ENCODE data around the gene MMS22L.
"Not testable (repeated sequence)": the region's sequence is repeated elsewhere in the genome, so short reads cannot be mapped to it uniquely, and the experiment has no call there.

The MMS22L gene

GRCh38 chr6:97240222-97240621, 42.8 kb downstream of the MMS22L start:
- DNase-seq (ENCODE audit: low read depth) = peak; percentile 34

- DNase-seq (ENCODE audit: low read depth) = no peak
Observed at GRCh38 chr6:97231911-97232310, 51.1 kb downstream of the MMS22L start.

GRCh38 chr6:97222903-97223302, 60.1 kb downstream of the MMS22L start:
- no peak for DNase-seq (ENCODE audit: low read depth)

- no peak for DNase-seq (ENCODE audit: low read depth)
Observed at GRCh38 chr6:97218912-97219311, 64.1 kb downstream of the MMS22L start.

- DNase-seq (ENCODE audit: low read depth) = peak; percentile 9
Observed at GRCh38 chr6:97215157-97215769, 67.8 kb downstream of the MMS22L start.

GRCh38 chr6:97214671-97215070, 68.3 kb downstream of the MMS22L start:
- no peak for DNase-seq (ENCODE audit: low read depth)

GRCh38 chr6:97207383-97207782, 75.6 kb downstream of the MMS22L start:
- DNase-seq (ENCODE audit: low read depth) = no peak

GRCh38 chr6:97205966-97206365, 77.0 kb downstream of the MMS22L start:
- DNase-seq (ENCODE audit: low read depth) = no peak

- DNase-seq (ENCODE audit: low read depth) = no peak
Observed at GRCh38 chr6:97203343-97203742, 79.7 kb downstream of the MMS22L start.

GRCh38 chr6:97198046-97198565, 84.9 kb downstream of the MMS22L start:
- DNase-seq (ENCODE audit: low read depth) = no peak

- DNase-seq (ENCODE audit: low read depth) = no peak
Observed at GRCh38 chr6:97195117-97195516, 87.9 kb downstream of the MMS22L start.

GRCh38 chr6:97189767-97190166, 93.2 kb downstream of the MMS22L start:
- DNase-seq (ENCODE audit: low read depth) = no peak

GRCh38 chr6:97187951-97188350, 95.1 kb downstream of the MMS22L start:
- DNase-seq (ENCODE audit: low read depth) = no peak

- DNase-seq (ENCODE audit: low read depth) = peak; percentile 9
Observed at GRCh38 chr6:97186416-97186999, 96.5 kb downstream of the MMS22L start.

GRCh38 chr6:97177905-97178304, 105.1 kb downstream of the MMS22L start:
- DNase-seq (ENCODE audit: low read depth) = no peak

GRCh38 chr6:97176468-97176867, 106.5 kb downstream of the MMS22L start:
- DNase-seq (ENCODE audit: low read depth) = no peak

- no peak for DNase-seq (ENCODE audit: low read depth)
Observed at GRCh38 chr6:97175806-97176205, 107.2 kb downstream of the MMS22L start.

- no peak for DNase-seq (ENCODE audit: low read depth)
Observed at GRCh38 chr6:97174471-97174870, 108.5 kb downstream of the MMS22L start.

GRCh38 chr6:97160280-97160679, 122.7 kb downstream of the MMS22L start:
- no peak for DNase-seq (ENCODE audit: low read depth)

GRCh38 chr6:97155447-97155846, 127.6 kb downstream of the MMS22L start:
- DNase-seq (ENCODE audit: low read depth) = not testable (repeated sequence)

GRCh38 chr6:97154015-97154414, 129.0 kb downstream of the MMS22L start:
- no peak for DNase-seq (ENCODE audit: low read depth)

GRCh38 chr6:97151601-97152000, 131.4 kb downstream of the MMS22L start:
- DNase-seq (ENCODE audit: low read depth) = no peak

GRCh38 chr6:97150932-97151331, 132.1 kb downstream of the MMS22L start:
- DNase-seq (ENCODE audit: low read depth) = no peak

GRCh38 chr6:97147421-97147820, 135.6 kb downstream of the MMS22L start:
- no peak for DNase-seq (ENCODE audit: low read depth)

All from HS-27A (cell line).